HG02642 (cell line): ENCODE results near the gene LMBRD1.

Experiments used
- ATAC-seq: cut with Tn5 transposase; IDR thresholded peaks from one replicate; pipeline ENCODE4 v1.9.1; 2021; ENCODE audit warnings: mild to moderate bottlenecking; ENCODE audit not compliant: unreplicated experiment, poor library complexity

The LMBRD1 gene

DNA sequence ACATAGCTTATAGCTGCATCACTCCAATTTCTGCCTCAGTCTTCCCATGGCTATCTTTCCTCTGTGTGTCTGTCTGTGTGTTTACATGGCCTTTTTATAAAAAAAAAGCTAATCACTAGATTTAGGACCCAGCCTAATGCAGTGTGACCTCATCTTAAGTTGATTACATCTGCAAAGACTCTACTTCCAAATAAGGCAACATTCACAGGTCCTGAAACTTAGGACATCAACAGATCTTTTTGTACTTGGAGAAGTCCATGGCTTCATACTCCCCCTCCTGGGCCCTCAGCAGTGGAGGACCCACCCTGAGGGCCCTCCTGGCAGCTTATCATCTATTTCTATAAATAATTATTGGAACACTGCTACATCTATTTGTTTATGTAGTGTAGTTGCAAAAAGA lies 146.1 kb downstream of the LMBRD1 start:
- no peak for ATAC-seq

DNA sequence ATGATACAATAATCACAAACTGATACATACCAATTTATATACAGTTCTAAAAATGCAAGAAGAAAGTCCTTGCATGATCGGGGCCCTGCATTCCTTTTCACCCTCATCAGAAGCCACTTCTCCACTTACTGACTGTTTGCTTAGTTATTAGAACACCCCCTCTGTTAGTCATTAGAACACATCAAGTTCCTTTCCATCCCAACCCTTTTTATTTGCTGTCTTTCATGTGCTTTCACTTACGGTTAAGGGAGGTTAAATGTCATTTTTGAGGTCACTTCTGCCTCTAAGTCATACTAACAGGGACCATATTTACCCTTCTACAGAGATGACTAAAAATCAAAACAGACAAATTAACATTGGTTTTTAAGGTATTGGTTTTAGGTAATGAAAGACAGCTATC lies 149.1 kb downstream of the LMBRD1 start:
- ATAC-seq: no peak

DNA sequence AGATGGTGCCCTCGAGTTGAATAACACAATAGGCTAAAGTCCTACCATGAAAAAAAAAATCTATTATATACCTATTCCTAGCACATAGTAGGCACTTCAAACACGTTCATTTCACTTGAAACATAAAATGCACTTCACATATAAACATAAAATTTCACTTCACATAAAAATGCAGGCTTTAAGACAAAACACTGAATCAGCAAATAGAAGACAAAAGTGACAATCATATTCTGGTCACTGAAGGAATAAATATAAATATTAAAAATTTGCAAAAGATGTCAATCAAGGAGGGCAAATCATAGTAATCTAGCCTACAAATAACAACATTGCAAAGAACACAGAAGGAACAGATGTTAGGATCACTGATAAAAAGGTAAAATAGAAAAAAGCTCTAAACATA lies 153.1 kb downstream of the LMBRD1 start:
- ATAC-seq: no peak

DNA sequence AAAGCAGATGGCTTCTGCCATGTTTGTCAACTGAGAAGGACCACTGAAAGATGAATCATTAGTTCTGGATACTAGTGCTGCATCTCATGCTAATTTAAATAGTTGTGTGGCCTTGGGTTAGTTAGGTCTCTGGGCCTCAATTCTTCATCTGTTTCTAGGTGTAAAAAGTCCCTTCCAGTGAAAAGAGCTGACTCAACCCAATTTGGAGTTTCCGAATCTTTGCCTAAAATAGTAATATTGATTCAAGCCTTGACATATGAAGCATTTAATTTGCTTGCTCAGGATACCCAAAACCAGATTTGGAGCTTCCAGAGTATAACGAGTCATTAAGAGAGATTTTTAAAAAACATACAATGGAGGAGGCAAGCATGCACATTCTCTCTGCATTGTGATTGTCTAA lies 163.9 kb downstream of the LMBRD1 start:
- ATAC-seq: no peak

DNA sequence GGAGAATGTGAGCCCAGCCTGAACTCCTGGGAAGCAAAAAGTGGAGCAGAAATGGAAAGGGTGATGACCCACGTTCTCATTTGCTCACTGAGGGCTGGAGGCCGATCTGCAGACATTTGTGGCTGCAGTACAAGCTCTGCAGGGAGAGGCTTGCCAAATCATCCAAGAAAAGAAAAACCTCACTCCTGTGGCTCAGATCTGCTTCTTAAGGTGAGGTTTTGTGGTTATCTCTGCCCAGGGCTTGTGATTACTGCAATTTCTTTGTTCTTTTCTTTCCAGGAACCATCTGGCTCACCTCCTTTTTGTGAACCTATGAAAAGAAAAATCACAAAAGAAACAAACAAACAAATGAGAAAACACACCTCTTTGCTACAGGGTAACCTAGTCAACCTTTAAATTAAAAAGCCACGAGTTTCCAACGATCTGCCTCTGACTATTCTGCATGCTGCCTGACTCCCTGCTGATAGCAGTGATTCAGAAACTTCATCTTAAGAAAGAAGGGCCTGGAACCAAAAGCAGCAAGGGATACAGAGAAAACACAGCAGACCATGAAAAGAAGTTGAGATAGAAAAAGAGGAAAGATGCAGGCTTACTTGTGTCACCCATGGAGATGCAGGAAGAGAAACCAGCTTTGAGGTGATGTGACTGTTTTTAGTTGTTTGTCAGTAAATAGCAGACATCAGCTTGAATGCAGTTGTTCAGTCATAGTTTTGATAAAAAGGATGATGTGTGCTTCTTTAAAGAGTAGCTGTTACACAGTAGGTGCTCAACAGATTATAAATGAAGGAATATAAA lies 165.1 kb downstream of the LMBRD1 start:
- ATAC-seq: no peak

DNA sequence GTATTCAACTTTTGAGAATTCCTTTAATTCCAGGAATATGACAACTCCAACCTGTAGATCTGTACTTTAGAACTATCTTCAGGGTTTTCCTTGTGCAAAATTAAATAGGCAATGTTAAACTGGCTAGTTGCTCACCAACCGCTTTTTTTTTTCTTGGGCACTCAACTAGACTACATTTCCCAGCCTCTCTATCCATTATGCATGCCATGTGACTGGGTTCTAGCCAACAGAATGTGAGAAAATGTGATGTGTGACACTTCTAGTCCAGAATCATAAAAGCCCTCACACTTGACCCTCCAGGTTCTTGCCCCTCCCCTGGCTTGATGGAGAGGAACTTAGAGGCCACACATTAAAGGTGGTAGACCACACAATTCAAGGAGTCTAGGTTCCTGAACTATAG lies 166.0 kb downstream of the LMBRD1 start:
- no peak for ATAC-seq

DNA sequence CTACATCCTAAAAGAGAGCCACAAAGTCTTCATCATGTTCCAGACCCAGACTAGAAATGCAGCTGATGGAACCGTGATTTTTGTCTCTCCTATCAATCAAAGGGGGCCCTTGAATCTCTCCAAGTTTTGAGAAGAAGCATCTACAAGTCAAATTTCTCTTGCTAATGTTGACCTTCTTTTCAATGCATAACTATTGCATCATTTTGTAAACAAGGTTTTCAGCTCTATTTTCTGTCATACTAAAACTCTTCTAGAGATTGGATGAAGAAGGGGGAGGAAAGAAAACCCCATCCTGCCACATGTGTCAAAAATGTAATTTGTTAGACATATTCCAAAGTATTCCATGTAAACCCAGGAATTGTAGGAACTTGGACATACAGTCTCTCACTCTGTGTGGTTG lies 169.2 kb downstream of the LMBRD1 start:
- ATAC-seq: no peak

DNA sequence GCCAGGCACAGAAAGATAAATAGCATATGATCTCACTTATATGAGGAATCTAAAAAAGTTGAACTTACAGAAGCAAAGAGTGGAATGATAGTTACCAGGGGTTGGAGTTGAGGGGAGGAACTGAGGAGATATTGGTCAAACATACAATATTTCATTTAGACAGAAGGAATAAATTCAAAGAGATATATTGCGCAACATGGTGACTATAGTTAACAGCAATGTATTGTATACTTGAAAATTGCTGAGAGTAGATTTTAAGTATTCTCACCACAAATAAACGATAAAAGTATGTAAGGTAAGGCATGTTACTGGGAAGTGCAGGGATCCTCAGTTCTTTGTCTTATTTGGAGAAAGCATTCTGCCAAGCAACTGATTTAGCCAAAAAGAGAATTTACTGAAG lies 171.9 kb downstream of the LMBRD1 start:
- no peak for ATAC-seq
